Measurements from ENCODE around the gene ULBP1. TPM values are rescaled to one million over a fixed set of nuclear protein-coding genes. Genes with fewer than 3 reads are reported as not detected.
"Not testable (repeated sequence)": the region's sequence is repeated elsewhere in the genome, so short reads cannot be mapped to it uniquely, and the experiment has no call there.

The ULBP1 gene
- total RNA-seq, 2 experiments from 2014 or later, result 1.1 to 1.3 TPM

- POLR2A ChIA-PET, result no interaction called here
- CTCF ChIA-PET, result interaction anchor here (0.6 to 2.3 kb wide), 13 partner anchors 12 to 1635 kb away, joined by 3 to 12 read pairs (median 3); partner anchors contain the start of gene ULBP3
These were observed 52.8 kb downstream of the ULBP1 start for GRCh38 chr6:150016324-150017185.

- CTCF ChIA-PET, result interaction anchor here (0.8 to 2.3 kb wide), 10 partner anchors 13 to 180 kb away, joined by 3 to 12 read pairs (median 3); partner anchors contain the start of gene ULBP3
- POLR2A ChIA-PET, result not testable (repeated sequence)
These were observed 53.4 kb downstream of the ULBP1 start for GRCh38 chr6:150017186-150017521.

GRCh38 chr6:150018846-150019580 is 55.3 kb downstream of the ULBP1 start:
- CTCF ChIA-PET, result no interaction called here
- POLR2A ChIA-PET, result no interaction called here

GRCh38 chr6:150021870-150022269 is 58.1 kb downstream of the ULBP1 start:
- POLR2A ChIA-PET, CTCF ChIA-PET: not testable (repeated sequence)

Other genes with a start within 250 kb of the ULBP1 start
- 10 to 100 TPM; 23.9 to 26.1 TPM for gene LATS1, start 245.8 kb upstream of the ULBP1 start, total RNA-seq
- gene NUP43, start 217.4 kb upstream of the ULBP1 start, total RNA-seq, result 10 to 100 TPM; 87.4 to 89.3 TPM
- 10 to 100 TPM; 96.2 to 96.7 TPM for gene PCMT1, start 214.2 kb upstream of the ULBP1 start, total RNA-seq
- gene LRP11, start 99.6 kb upstream of the ULBP1 start, total RNA-seq, result 1 to 10 TPM; 4.1 to 4.8 TPM
- not detected for gene RAET1E, start 65.8 kb upstream of the ULBP1 start, total RNA-seq
- not detected for gene RAET1G, start 40.8 kb upstream of the ULBP1 start, total RNA-seq
- gene ULBP2, start 21.9 kb upstream of the ULBP1 start, total RNA-seq, result under 1 TPM; 0.65 TPM
- not detected for gene RAET1L, start 61.6 kb downstream of the ULBP1 start, total RNA-seq
- 1 to 10 TPM in 1 of 2 experiments, under 1 TPM in 1; 0.78 to 1.0 TPM for gene ULBP3, start 105.2 kb downstream of the ULBP1 start, total RNA-seq
- gene PPP1R14C, start 179.1 kb downstream of the ULBP1 start, total RNA-seq, result 1 to 10 TPM in 1 of 2 experiments, under 1 TPM in 1; 0.96 to 1.1 TPM